Measurements from ENCODE around the gene OSBPL9.

The OSBPL9 gene

DNA sequence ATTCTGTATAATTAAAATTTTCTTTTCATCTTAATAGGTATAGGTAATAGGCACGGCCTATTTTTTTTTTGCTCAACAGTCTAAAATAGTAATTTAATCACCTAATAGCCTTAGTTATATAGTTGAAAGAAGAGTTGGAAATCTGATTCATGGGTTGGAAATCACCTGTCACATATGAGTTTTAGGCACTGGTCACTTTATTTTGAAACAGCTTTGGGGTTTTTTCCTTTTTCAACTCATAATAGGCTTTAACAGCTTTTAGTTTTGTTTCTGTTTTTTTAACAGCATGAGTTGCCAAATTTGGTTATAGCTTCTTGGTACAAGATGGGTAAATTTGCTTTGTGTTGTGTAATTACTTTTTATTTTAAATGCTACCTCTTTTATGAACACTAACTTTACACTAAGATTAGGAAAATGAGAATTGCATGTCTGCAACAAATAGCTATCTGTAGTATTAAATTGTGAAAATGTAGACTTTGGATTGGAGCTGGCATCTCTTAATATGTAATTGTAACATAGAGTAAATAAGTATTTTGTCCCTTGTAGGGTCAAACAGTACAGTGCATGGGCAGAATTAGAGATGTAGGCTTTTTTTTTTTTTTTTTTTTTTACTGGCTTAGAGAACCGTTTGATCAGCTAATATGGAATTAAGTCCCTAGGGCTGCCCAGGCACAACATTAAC, 109.8 kb downstream of the OSBPL9 start:
- no peaks in the 10 kb centered on the region for H3K36me3 ChIP-seq (ENCODE audit: control insufficient read depth in 2 of 2, insufficient read depth in 1 of 2, low read length in 2 of 2)
- no peak overlapping the region for H3K27ac ChIP-seq (ENCODE audit: extremely low read depth, low read depth, low read length)
- no peaks in the 10 kb centered on the region for H3K9me3 ChIP-seq (ENCODE audit: control insufficient read depth, insufficient read depth, low read depth, low read length)
- ChIA-PET POLR2A (interaction anchor here (0.7 kb wide), 1 partner anchor 207 kb away, joined by 4 read pairs; the partner anchor contains the start of gene EPS15), CTCF (interaction anchor here (0.6 to 1.5 kb wide), 4 partner anchors 41 to 116 kb away, joined by 3 to 4 read pairs (median 4); no protein-coding TSS in a partner anchor)
- TF ChIP-seq ZNF239 (tag by site-specific recombination; IDR thresholded peaks at IDR 0.05), result no peak
- TF ChIP-seq, protein P1, sequence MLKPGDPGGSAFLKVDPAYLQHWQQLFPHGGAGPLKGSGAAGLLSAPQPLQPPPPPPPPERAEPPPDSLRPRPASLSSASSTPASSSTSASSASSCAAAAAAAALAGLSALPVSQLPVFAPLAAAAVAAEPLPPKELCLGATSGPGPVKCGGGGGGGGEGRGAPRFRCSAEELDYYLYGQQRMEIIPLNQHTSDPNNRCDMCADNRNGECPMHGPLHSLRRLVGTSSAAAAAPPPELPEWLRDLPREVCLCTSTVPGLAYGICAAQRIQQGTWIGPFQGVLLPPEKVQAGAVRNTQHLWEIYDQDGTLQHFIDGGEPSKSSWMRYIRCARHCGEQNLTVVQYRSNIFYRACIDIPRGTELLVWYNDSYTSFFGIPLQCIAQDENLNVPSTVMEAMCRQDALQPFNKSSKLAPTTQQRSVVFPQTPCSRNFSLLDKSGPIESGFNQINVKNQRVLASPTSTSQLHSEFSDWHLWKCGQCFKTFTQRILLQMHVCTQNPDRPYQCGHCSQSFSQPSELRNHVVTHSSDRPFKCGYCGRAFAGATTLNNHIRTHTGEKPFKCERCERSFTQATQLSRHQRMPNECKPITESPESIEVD (tag by site-specific recombination; IDR thresholded peaks at IDR 0.05), result peak; percentile 14
- H3K4me3 ChIP-seq (ENCODE audit: low read depth, low read length), result no peak overlapping the region
- H3K4me1 ChIP-seq (ENCODE audit: control insufficient read depth, insufficient read depth, low read length), result peaks cover 7% of the 10 kb centered on the region; the same call in 1 of the 2 replicates

- POLR2A ChIA-PET, result no interaction called here
- Histone ChIP-seq H3K36me3 (ENCODE audit: control insufficient read depth in 2 of 2, insufficient read depth in 1 of 2, low read length in 2 of 2) (no peaks in the 10 kb centered on the region), H3K4me1 (ENCODE audit: control insufficient read depth, insufficient read depth, low read length) (peaks cover 7% of the 10 kb centered on the region), H3K4me3 (ENCODE audit: low read depth, low read length) (no peak overlapping the region), H3K9me3 (ENCODE audit: control insufficient read depth, insufficient read depth, low read depth, low read length) (no peaks in the 10 kb centered on the region), H3K27ac (ENCODE audit: extremely low read depth, low read depth, low read length) (no peak overlapping the region)
- CTCF ChIA-PET, result interaction anchor here (0.7 to 1.5 kb wide), 2 partner anchors 41 to 42 kb away, joined by 3 read pairs; no protein-coding TSS in a partner anchor
- no peak for TF ChIP-seq KLF16 (tag by site-specific recombination; IDR thresholded peaks at IDR 0.05)
- no peak for TF ChIP-seq ZNF548 (tag by site-specific recombination; IDR thresholded peaks at IDR 0.05)
These were observed 110.5 kb downstream of the OSBPL9 start for GRCh38 chr1:51727366-51727765.

- no peaks in the 10 kb centered on the region for H3K36me3 ChIP-seq (ENCODE audit: control insufficient read depth in 2 of 2, insufficient read depth in 1 of 2, low read length in 2 of 2)
- no peak for TF ChIP-seq TRIM28 (IDR thresholded peaks at IDR 0.05; ENCODE audit: borderline replicate concordance, low read length)
- TF ChIP-seq SP2 (tag by site-specific recombination; IDR thresholded peaks at IDR 0.05), result peak; percentile 17; the same call in 1 of the 2 replicates
- H3K27ac ChIP-seq (ENCODE audit: extremely low read depth, low read depth, low read length), result peak overlapping the region; percentile 82; the same call in 1 of the 2 replicates
- H3K4me1 ChIP-seq (ENCODE audit: control insufficient read depth, insufficient read depth, low read length), result peaks cover 13% of the 10 kb centered on the region
- H3K9me3 ChIP-seq (ENCODE audit: control insufficient read depth, insufficient read depth, low read depth, low read length), result no peaks in the 10 kb centered on the region
- peak overlapping the region; percentile 91 for H3K4me3 ChIP-seq (ENCODE audit: low read depth, low read length)
- POLR2A ChIA-PET, result interaction anchor here (0.9 to 1.8 kb wide), 5 partner anchors 17 to 759 kb away, joined by 3 to 6 read pairs (median 4); partner anchors contain the start of gene CDKN2C
- CTCF ChIA-PET, result interaction anchor here (1.0 kb wide), 1 partner anchor 40 kb away, joined by 4 read pairs; no protein-coding TSS in a partner anchor
These were observed 111.8 kb downstream of the OSBPL9 start for GRCh38 chr1:51728611-51729155.

GRCh38 chr1:51729156-51729823, 112.4 kb downstream of the OSBPL9 start:
- ChIA-PET CTCF (interaction anchor here (1.0 kb wide), 1 partner anchor 40 kb away, joined by 4 read pairs; no protein-coding TSS in a partner anchor), POLR2A (interaction anchor here (0.6 to 1.8 kb wide), 6 partner anchors 17 to 759 kb away, joined by 3 to 6 read pairs (median 4); partner anchors contain the start of gene CDKN2C)
- Histone ChIP-seq H3K4me1 (ENCODE audit: control insufficient read depth, insufficient read depth, low read length) (peaks cover 19% of the 10 kb centered on the region), H3K36me3 (ENCODE audit: control insufficient read depth in 2 of 2, insufficient read depth in 1 of 2, low read length in 2 of 2) (no peaks in the 10 kb centered on the region), H3K27ac (ENCODE audit: extremely low read depth, low read depth, low read length) (peak overlapping the region; percentile 83), H3K4me3 (ENCODE audit: low read depth, low read length) (peak overlapping the region; percentile 91), H3K9me3 (ENCODE audit: control insufficient read depth, insufficient read depth, low read depth, low read length) (no peaks in the 10 kb centered on the region)
- TF ChIP-seq KLF7 (tag by site-specific recombination; IDR thresholded peaks at IDR 0.05; ENCODE audit: borderline replicate concordance), result 0 out of 2 replicates have a peak, but pooled peaks have one; percentile 39
- TF ChIP-seq, protein P2, sequence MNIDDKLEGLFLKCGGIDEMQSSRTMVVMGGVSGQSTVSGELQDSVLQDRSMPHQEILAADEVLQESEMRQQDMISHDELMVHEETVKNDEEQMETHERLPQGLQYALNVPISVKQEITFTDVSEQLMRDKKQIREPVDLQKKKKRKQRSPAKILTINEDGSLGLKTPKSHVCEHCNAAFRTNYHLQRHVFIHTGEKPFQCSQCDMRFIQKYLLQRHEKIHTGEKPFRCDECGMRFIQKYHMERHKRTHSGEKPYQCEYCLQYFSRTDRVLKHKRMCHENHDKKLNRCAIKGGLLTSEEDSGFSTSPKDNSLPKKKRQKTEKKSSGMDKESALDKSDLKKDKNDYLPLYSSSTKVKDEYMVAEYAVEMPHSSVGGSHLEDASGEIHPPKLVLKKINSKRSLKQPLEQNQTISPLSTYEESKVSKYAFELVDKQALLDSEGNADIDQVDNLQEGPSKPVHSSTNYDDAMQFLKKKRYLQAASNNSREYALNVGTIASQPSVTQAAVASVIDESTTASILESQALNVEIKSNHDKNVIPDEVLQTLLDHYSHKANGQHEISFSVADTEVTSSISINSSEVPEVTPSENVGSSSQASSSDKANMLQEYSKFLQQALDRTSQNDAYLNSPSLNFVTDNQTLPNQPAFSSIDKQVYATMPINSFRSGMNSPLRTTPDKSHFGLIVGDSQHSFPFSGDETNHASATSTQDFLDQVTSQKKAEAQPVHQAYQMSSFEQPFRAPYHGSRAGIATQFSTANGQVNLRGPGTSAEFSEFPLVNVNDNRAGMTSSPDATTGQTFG (tag by site-specific recombination; IDR thresholded peaks at IDR 0.05; ENCODE audit: borderline replicate concordance), result no peak
- TF ChIP-seq, protein P3, sequence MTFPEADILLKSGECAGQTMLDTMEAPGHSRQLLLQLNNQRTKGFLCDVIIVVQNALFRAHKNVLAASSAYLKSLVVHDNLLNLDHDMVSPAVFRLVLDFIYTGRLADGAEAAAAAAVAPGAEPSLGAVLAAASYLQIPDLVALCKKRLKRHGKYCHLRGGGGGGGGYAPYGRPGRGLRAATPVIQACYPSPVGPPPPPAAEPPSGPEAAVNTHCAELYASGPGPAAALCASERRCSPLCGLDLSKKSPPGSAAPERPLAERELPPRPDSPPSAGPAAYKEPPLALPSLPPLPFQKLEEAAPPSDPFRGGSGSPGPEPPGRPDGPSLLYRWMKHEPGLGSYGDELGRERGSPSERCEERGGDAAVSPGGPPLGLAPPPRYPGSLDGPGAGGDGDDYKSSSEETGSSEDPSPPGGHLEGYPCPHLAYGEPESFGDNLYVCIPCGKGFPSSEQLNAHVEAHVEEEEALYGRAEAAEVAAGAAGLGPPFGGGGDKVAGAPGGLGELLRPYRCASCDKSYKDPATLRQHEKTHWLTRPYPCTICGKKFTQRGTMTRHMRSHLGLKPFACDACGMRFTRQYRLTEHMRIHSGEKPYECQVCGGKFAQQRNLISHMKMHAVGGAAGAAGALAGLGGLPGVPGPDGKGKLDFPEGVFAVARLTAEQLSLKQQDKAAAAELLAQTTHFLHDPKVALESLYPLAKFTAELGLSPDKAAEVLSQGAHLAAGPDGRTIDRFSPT (tag by site-specific recombination; IDR thresholded peaks at IDR 0.05), result peak; percentile 78; the same call in 1 of the 2 replicates
- peak; percentile 26; the same call in 1 of the 2 replicates for TF ChIP-seq IKZF3 (tag by site-specific recombination; IDR thresholded peaks at IDR 0.05)
- no peak for TF ChIP-seq ATF2 (tag by site-specific recombination; IDR thresholded peaks at IDR 0.05; ENCODE audit: low read depth)
- TF ChIP-seq, protein P4, sequence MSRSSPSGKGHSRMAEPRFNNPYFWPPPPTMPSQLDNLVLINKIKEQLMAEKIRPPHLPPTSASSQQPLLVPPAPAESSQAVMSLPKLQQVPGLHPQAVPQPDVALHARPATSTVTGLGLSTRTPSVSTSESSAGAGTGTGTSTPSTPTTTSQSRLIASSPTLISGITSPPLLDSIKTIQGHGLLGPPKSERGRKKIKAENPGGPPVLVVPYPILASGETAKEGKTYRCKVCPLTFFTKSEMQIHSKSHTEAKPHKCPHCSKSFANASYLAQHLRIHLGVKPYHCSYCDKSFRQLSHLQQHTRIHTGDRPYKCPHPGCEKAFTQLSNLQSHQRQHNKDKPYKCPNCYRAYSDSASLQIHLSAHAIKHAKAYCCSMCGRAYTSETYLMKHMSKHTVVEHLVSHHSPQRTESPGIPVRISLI (tag by site-specific recombination; IDR thresholded peaks at IDR 0.05), result no peak
- no peak for TF ChIP-seq ZNF677 (tag by site-specific recombination; IDR thresholded peaks at IDR 0.05)
- no peak for TF ChIP-seq ZNF624 (tag by site-specific recombination; IDR thresholded peaks at IDR 0.05)

All from HEK293 (cell line).